Measurements from ENCODE around the gene TTLL5.

The TTLL5 gene

DNA sequence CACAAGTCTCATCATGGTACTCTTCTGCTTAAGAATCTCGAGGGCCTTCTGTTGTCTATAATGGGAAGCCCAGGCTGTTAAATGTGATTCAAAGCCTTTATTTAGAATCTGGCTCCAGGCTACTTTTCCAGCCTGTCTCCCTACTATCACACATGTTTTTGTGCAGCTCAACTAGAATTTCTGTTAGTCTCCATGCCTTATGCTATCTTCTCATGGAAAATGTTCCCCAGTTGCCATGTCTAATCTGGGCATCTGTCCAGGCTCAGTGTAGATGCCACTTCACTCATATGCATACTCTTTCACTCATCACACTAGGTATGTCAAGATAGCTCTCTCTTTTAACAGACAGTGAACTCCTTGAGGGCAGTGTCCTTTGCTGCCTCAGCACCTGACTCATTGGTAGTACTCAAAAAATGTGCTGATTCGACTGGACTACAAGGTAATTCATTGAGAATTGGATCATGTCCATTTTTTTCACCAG, 145.3 kb downstream of the TTLL5 start:
- no peak for DNase-seq

DNA sequence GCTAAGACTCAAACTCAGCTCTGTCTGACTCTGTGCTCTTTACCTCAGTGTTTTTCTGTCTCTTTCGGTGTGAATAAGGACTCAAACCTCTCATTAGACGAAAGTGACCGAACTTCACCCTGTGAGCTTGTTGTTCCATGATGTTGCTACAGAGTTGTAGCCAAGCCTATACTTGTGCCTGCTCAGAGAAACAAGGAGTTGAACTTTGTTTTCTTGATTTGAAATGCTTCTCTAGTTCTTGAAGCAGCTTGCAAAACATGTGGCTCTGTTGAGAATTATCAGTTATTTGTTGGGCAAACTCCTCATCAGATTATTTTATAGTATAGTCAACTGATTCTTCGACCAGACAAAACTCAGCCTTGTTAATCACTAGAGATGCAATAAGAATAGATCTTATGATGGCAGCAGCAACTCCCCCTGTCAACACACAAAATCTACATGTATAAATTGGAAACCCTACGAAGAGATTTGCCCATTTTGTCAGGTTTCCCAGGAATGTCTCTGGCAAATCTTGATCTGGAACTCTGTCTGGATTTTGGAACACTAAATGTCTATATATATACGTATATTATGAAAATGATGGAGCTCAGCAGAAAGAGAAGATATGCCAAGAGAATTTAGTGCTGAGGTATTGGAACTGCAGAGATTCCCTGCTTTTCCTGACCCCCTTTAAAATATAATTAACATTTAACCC, 146.8 kb downstream of the TTLL5 start:
- DNase-seq = no peak

DNA sequence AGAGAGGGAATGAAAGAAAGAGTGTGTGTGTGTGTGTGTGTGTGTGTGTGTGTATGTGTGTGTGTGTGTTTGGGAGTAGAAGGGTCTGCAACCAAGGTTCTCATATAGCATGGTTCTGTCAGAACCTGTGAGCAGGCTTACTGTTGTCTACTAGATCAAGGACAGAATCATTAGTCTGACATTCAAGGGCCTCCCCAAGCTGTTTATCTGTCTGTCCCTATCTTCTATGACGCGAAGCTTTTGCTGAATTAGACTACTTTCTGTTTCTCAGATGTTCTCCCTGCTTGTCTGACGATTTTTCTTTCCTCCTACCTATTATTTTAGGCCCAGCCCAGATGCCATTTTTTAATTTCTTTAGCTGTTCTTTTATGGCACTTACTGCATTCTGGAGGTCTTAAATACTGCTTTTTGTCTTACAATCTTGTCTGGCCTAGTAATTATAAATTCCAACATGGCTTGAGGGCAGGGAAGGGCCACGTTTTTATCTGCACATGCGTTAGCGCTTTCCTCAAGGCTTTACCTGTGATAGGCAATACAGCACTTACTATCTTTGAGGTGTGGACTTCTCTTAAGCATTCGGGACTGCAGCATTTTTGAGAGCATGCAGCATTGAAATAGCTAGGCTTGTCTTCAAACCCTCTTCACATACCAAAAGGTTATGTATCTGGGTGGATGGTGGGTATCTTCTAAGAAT, 150.2 kb downstream of the TTLL5 start:
- no peak for DNase-seq

DNA sequence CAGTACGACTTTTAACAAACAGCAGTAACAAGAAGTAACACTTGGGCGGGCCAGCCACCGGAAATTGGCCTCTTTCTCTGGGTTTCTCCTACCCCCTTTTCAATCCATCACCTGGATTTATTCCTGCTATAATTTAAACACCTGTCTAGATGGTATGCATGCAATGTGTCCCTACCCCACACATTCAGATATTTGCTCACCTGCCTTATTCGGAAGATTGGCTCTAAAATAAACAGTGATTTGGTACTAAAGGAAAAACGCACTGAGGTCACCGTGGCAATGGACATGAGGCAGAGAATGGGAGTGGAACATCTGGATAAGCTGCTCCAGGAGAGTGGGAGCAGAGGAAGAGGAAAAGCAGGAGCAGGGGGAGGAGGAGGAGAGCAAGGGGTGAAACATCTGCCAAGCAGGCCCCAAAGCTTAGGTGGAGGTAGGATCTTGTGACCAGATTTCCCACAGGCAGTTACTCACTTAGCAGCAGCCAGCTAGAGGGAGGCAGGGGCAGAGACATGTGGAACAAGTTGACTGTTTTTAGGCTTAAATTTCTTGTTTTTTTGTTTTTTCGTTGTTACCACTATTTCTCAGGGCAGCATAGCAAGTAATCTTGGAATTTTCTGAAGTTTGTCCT, 150.9 kb downstream of the TTLL5 start:
- DNase-seq = no peak

DNA sequence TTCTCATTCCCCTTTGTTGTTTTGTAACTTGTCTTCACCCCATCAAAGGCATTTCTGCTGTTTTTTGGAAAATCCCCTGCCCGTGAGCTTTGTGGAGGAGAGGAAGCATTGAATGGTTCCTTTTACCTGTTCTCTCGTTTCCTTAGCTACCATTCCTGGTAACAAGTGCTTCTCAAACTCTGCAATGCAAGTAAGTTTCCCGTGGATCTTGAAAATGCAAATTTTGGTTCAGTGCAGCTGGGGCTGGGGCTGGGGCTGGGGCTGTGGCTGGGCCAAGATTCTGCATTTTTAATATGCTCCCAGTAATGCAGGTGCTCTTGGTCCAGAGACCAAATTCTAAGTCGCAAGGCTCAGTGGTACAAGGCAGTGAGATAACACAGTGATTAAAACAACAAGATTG, 151.6 kb downstream of the TTLL5 start:
- no peak for DNase-seq

DNA sequence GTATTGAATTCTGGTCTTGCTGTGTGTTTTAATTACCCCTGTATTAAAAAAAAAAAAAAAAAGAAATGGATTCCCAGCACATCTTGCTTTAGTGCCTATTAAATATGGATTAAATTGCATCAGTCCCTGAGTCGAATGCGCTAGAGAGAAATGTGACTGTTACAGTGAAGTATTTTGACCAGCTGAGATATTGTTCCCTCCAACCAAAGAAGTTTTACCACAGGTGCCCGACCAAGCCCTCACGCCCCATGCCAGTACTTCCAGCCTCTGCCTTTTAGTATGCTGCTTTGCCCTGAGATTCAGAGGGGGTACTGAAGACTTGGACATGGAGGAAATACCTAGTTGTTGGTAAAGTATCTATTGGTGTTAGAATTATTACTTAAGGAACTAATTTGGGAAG, 159.7 kb downstream of the TTLL5 start:
- DNase-seq = no peak

DNA sequence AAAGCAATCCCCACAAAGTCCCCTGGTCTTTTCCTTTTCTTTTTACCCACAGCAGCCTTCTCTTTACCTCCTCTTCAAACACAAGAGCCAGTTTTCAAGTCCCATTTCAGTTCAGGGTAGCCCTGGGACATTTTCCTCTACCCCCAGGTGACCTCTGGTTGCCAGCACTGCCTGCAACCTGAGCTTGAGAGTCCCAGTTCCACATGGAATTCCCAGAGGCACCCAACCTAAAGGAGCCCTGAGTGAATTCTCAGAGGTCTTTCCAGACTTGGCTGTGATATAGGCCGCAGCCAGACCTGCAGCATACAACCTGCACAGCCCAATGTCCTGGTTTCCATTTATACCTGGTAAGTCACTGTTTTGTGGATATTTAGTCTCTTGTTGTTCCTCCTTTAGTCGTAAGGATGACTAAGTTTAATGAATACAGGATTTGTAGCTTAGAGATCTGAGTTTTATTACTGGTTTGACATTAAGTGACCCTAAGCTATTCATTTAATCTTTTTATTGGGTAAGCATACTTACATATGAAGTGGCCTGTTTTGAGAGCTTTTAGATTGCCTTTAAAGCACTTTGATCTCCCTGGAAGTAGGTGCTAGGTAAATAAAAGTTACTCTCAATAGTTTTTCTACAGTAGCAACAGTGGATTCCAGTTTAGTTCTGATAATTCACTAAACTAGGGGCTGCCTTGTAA, 160.9 kb downstream of the TTLL5 start:
- peak; percentile 95 for DNase-seq

DNA sequence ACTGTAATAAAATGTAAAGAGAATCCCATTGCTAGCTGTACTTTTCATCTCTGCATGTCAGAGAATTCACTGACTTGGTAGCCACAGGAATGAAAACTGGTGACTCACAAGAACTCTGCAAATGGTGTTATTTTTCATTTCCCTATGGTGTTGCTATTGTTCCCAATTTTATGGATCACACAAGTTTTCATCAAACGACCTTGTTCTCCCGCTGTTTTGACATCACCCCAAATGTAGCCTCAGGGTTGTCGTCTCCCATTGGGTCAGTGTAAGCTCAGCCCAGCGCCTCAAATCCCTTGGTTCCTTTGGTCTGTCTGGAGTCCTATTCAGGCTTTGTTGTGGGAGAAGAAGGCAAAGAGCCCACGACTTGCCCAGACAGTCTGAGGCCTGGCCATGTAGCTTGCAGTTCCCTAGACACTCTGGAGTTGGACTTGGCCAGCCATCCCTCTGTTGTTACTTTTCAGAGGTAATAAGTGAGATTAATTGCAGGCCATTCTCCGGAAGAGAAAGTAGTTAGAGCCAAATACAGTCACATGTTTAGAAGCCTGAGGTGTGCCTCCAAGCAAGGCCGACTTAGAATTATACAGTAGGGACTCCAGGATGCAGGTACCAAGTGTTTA, 161.6 kb downstream of the TTLL5 start:
- no peak for DNase-seq

DNA sequence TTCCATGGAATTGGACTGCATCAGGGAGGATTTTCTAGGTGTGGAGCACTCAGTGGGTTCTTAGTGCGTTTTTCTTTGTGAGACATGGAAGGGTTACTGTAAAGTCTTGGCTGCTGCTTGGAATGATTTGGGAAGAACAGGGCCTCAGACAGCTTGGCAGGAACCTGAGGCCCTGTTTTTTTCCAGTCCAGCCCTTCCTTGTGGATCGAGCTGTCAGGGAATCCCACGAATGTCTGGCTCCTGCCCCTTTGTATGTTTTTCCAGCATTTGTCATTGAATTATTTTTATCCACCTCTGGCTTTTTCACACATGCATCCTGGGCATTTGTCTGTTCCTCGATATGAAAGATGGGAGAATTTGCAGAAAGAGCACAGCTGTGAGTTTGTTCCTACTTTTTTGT, 162.3 kb downstream of the TTLL5 start:
- no peak for DNase-seq

DNA sequence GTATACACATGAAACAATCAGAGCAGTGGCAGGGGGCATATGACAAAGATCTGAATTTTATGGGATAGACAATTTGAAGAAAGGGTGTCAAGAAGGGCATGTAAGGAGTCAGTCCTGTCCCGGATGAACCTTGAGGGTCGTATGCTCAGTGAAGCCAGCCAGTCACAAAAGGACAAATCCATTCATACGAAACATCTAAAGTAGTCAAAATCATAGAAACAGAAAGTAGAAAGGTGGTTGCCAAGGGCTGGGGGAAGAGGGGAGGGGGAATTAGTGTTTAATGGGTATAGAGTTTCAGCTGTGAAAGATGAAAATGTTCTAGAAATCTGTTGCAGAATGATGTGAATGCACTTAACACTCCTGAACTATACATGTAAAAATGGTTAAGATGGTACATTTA, 163.3 kb downstream of the TTLL5 start:
- no peak for DNase-seq

DNA sequence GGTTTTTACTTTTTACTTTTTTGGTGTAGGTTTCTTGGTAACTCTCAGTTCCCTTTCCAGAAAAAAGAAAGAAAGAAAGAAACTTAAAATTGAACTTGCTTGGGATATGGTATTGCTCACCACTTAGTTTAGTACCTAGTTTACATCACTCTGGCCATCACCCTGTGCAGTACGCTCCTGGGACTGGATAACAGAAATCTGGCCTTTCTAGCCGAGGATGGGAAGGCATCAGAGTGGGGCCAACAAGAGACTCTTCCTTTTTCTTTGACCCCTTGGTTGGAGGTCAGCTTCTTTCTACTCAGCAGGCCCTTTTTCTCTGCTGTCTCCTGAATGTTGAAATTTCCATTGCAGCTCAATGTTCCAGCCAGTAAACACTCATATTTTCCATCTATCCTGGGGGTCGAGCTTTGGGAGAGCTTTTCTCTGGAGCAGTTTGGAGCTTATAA, 164.1 kb downstream of the TTLL5 start:
- no peak for DNase-seq

DNA sequence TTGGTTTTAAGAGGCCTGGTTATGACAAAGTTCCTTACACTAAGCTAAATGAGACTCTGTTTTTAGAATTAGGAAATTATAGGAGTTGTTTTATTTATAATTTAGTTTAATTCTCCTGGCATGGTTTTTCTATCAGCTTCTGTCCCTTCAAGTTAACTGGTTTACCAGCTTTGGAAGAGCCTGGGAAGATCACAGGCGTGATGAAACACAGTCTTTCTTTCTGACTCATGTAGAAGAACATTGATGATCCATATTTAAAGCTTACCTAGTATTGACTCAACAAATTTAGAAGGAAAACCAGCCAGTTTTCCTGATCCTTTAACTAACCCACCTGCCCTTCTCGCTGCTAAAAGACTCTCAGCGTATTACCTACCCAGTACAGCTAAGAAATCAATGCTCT, 165.6 kb downstream of the TTLL5 start:
- DNase-seq = no peak

DNA sequence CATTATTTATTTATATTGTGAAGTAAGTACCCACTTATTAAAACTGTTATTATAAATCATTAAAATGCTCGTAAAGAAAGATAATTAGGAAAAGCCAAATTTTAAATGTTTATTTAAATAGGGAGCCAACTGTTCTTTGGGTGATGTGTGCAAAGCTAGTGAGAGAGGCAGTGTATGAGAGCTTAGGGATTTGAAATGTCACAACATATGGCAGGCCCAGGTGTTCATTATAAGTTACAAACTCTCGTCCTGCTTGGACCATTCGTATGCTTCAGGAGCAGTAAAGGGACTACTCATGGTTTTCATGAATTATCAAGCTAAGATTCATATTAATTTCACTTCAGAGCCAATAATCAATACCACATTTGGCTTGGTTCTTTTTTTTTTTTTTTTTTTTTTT, 166.3 kb downstream of the TTLL5 start:
- no peak for DNase-seq

DNA sequence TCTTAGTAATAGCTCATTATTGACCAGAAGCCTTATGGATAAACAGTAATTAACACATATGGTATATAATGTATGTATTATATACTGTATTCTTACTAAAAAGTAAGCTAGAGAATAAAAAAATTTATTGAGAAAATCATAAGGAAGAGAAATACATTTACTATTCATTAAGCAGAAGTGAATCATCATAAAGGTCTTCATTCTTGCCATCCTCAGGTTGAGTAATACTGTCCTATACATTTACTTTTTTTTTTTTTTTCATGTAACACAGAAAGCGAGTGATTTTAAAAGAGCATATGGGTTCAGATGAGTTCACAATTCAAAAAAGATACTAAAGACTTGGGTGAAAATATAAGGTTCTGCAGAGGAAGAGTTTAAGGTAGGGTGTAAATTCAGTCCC, 168.3 kb downstream of the TTLL5 start:
- no peak for DNase-seq

DNA sequence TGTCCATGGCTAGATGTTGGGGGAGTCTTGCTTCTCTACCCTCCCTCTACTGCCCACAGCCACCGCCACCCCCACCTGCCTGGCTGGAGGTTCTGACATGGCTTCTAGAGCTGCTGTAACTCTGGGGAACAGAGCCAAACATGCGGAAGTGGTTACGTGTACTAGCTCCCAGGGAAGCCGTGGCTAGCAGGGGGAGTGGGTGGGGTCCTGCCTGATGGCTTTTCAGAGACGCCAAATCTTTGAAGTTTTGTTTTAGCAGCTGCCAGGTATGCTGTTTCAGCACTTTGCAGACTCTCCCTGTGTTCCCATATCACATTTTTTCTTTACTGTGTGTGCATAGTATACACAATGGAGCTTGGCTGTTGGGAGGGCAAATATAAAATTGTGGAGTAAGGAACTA, 170.4 kb downstream of the TTLL5 start:
- no peak for DNase-seq

DNA sequence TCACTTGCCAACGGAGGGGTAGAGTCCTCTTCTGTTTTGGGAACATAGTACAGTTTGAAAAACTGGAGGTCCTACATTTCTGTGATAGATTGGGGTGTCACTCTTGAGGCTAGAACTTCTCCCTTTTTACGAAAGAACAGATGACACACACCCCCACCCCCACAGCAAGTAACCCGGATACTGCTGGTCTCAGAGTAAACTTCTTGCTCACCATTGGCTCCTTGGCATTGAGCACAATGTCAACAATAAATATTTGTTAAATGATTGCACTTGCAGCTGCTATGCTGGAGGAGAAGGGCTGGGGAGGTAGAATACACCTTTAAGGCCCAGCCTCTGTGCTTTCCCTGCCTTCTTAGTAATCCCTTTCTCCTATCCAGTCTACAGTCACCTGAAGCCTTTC, 170.9 kb downstream of the TTLL5 start:
- no peak for DNase-seq

DNA sequence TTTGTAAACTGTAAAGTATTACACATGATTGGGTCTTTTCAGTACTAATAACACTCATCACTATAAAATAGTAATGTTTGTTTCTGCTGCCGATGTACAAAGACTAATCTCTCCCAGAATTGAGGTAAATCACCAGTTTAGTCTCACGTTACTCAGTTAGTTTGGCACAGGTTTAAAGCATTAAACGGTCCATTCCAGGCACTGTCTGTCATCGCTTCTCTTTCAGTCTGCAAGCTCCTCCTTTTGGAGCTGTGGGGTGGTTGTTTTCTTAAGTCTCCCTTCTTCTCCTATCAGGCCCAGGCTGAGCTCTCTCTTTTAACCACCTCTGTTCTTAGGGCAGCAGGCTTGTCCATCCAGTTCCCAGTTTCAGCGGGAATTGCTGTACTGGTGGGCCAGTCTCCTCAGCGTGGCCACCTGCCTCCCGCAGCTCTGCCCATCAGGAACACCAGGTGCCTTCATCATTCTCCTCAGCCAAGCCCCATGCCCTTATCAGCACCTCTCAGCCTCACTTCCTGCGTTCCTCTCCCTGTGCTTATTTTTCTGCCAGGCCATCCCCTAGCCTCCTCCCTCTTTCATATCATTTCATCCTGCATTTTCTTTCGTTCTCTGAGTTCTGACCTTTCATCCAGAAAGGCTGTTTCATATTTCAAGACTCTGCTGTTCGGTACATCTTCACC, 171.7 kb downstream of the TTLL5 start:
- no peak for DNase-seq

DNA sequence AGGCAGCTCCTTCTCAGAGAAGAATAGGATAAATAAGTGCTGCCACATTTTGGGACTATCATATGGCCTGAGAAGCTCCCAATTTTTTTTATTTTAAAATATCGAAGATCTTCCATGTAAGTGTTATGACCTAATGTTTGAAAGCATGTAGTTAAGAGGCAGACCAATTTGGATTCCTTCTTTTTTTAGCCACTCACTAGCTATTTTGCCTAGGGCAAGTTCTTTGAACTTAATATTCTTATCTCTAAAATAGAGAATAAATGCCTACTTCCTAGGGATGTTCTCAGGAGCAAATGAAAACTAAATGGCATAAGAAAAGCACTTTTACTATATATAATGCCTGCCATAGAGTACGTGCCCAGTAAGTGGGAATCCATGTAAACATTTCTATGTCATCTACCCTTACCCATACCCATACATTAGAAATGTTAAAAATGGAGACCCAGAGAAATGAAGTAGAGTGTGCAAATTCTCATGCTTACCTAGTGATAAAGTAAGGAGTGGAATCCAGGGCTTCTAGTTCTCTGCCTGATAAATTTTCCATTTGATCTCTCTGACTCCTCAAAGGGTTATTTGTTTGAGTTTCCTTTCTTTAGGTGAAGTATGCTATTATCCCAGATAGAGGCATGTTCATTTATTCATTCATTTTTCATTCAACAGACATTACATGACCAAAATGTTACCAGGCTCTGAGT, 172.4 kb downstream of the TTLL5 start:
- no peak for DNase-seq

DNA sequence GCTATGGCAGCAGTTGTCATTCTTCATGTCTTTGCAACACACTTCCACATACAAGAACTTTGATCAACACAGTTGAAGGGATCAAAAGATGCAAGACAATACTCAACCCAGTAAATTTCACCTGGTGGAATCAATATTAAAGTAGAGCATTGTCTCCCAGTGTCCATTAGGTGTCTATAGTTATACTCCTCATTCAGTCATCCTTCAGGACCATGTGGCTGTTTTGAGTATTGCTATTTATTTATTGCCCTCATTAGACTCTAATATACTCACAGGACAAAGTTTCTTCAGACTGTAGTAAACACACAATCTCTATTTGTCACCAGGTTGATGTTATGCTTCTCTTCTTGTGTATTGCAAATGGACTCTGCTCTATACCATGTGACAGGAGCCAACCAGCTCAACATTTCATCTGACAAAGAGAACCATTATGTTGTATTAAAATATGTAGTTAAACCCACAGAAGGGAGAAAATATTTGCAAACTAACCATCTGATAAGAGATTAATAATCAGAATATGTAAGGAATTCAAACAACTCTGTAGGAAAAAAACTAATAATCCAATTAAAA, 174.2 kb downstream of the TTLL5 start:
- no peak for DNase-seq

DNA sequence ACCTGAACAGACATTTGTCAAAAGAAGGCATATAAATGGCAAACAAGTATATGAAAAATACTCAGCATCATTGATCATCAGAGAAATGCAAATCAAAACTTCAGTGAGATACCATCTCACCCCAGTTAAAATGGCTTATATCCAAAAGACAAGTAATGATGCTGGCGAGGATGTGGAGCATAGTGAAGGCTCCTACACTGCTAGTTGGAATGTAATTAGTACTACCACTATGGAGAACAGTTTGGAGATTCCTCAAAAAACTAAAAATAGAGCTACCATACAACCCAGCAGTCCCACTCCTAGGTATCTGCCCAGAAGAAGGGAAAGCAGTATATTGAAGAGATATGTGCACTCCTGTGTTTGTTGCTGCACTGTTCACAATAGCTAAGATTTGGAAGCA, 174.7 kb downstream of the TTLL5 start:
- no peak for DNase-seq

DNA sequence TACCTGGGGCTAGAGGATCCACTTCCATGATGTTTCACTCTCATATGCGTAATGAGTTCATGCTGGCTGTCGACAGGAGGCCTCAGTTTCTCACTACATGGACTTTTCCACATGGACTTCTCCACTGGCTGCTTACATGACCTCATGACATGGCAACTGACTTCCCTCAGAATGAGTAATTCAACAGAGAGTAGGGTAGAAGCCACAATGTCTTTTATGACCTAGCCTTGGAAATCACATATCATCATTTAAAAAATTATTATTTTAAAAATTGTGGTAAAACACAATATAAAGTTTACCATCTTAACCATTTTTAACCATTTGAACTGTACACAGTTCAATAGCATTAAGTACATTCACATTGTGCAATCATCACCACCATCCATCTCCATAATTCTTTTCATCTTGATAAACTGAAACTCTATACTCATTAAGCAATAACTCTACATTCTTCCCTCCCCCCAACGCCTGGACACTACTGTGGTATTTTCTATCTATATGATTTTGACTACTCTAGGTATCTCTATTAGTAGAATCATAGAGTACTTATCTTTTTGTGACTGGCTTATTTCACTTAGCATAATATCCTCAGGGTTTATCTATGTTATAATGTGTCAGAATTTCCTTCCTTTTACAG, 176.2 kb downstream of the TTLL5 start:
- no peak for DNase-seq

All from NCI-H187 treated with DMSO at 0.1 percent for 48 hours (cell line).